ENCODE measurements around the gene SLC30A1. TPM values are rescaled to one million over a fixed set of nuclear protein-coding genes. Genes with fewer than 3 reads are reported as not detected.

The SLC30A1 gene
- total RNA-seq, 4 donors from 2014 or later: 8.3 to 12.4 (median 10.3) TPM

DNA sequence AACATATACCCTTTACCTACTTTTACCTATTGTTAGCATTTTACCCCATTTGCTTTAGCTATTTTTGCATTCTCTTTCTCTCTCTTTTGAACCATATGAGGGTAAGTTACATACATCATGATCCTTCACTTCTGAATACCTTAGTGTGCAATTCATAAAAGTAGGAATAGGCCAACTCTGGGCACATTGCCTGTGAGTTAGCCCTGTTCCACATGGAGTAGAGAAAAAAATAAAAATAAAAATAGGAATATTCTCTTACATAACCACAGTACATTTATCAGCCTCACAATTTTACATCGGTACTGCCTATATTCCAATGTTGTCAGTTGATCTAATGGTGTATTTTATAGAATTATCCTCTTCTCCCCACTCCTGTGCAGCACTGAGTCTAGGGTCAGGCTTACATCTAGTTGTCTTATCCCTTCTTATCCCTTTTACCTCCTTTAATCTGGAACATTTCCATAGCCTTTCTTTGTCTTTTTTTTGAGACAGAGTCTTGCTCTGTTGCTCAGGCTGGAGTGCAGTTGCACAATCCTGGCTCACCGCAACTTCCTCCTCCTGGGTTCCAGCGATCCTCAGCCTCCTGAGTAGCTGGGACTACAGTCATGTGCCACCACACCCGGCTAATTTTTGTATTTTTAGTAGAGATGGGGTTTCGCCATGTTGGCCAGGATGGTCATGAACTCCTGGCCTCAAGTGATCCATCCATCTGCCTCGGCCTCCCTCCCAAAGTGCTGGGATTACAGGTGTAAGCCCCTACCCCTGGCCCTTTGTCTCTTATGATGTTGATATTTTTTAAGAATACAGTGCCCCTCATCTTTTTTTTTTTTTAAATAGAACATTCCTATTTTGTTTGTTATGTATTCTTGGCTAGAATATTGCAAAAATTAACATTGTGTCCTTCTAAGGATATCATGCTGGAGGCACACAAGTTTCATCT is 11.1 kb upstream of the SLC30A1 start:
- Histone ChIP-seq H3K4me1 (peaks cover 0 to 9% (median 0%) of the 10 kb centered on the region in 3 donors), H3K36me3 (no peaks in the 10 kb centered on the region), H3K27ac (no peak overlapping the region), H3K9me3 (no peaks in the 10 kb centered on the region), H3K4me3 (no peak overlapping the region), H3K27me3 (no peaks in the 10 kb centered on the region)
- intact Hi-C loops (cut with DNase I): no loop called here
- no peak for DNase-seq
- 47 to 49% methylated on average over 6 of the region's 6 CpGs for WGBS, 2 donors
- TF ChIP-seq CTCF (IDR thresholded peaks at IDR 0.05) (no peak), POLR2A (IDR thresholded peaks at IDR 0.05) (no peak)

DNA sequence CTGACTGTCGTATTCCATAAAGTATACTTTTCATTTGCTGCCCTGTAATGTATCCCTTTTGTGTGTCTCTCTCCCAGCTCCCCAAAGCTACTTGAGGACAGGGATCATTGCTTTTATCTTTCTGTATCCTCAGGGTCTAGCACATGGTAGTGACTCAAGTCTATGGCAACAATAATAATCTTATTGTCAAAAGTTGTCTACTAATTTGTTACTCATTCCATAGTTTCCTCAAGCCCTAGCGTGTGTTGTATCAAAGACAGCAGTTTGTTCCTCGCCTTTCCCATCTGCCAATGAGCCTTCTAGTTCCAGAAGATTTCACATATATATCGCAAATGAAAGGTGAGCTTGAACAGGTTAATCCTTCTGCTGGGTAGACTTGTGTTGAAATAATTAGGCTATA is 9.8 kb upstream of the SLC30A1 start:
- Histone ChIP-seq H3K27me3 (no peaks in the 10 kb centered on the region), H3K4me3 (no peak overlapping the region), H3K4me1 (peaks cover 0 to 9% (median 0%) of the 10 kb centered on the region in 3 donors), H3K9me3 (no peaks in the 10 kb centered on the region), H3K27ac (no peak overlapping the region), H3K36me3 (no peaks in the 10 kb centered on the region)
- TF ChIP-seq CTCF (IDR thresholded peaks at IDR 0.05): no peak
- no peak for TF ChIP-seq POLR2A (IDR thresholded peaks at IDR 0.05)
- 57 to 74% methylated on average over 4 of the region's 4 CpGs for WGBS, 2 donors
- intact Hi-C loops (cut with DNase I): no loop called here
- no peak for DNase-seq

GRCh38 chr1:211587123-211587522 is 8.2 kb upstream of the SLC30A1 start:
- 74 to 92% methylated on average over 2 of the region's 2 CpGs for WGBS, 2 donors
- Histone ChIP-seq H3K9me3 (no peaks in the 10 kb centered on the region), H3K27ac (no peak overlapping the region), H3K27me3 (no peaks in the 10 kb centered on the region), H3K36me3 (no peaks in the 10 kb centered on the region), H3K4me3 (no peak overlapping the region), H3K4me1 (peaks cover 0 to 14% (median 0%) of the 10 kb centered on the region in 3 donors)
- TF ChIP-seq CTCF (IDR thresholded peaks at IDR 0.05): no peak
- TF ChIP-seq POLR2A (IDR thresholded peaks at IDR 0.05): no peak
- intact Hi-C loops (cut with DNase I): no loop called here
- no peak for DNase-seq

DNA sequence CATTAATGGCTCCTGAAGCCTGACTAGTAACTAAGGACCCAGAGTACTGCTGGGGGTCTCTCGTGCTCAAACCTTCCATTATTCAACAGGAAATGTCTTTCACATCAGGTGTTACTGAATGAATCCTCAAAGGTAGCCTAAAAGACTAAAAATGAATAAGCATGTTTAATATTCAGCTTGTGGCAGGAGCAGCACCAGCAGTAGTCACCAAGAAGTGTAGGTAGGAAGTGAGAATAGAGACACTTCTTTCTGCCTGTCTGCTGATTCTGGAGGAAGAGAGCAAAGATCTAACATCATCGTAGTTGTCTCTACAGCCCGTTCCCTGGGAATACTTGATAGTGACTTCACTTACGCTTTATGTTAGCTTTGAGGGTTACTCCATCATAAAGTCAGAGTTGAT is 7.6 kb upstream of the SLC30A1 start:
- Histone ChIP-seq H3K4me1 (peaks cover 0 to 20% (median 0%) of the 10 kb centered on the region in 3 donors), H3K36me3 (no peaks in the 10 kb centered on the region), H3K4me3 (no peak overlapping the region), H3K27ac (no peak overlapping the region), H3K9me3 (no peaks in the 10 kb centered on the region), H3K27me3 (no peaks in the 10 kb centered on the region)
- no peak for DNase-seq
- no peak for TF ChIP-seq CTCF (IDR thresholded peaks at IDR 0.05)
- no peak for TF ChIP-seq POLR2A (IDR thresholded peaks at IDR 0.05)
- 81% methylated on average over 4 of the region's 4 CpGs for WGBS, 2 donors
- intact Hi-C loops (cut with DNase I): no loop called here

Measured in esophagus squamous epithelium (tissue), 5 donors.